ELF-1 (cell line): ENCODE measurements around the gene MAN1A1.

Source experiments
- DNase-seq: peaks from one replicate; pipeline ENCODE4 v3.0.0-alpha.2; 2016; ENCODE audit warnings: low read depth, low spot score

The MAN1A1 gene

DNA sequence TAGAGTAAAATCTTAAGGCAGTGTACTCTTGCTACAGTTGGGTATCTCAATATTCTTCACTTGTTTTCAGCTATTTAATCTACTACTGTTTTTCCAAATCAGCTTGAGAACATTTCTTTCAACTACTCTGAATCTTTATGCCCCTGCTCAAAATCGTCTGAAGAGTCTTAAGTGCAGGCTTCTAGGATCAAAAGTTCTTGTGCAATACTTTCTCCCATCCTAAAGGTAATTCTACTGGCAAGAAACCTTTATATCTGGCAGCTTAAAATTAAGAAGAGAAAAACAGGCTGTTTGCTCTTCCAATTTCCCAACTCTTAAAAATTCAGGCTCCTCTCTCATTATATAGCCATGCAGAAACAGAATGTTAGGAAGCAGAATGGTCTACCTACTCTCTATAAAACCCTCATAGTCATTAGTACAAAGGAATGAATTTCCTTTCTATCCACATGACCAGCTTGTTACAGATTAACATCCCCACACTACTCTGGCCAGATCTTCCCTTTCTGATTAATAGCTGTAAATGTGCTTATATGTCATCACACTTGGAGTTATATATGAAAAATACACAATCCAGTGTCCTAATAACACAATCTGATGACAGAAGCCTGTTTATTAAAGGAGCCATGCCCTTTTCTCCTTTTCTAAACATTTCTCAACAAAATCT lies 148.9 kb downstream of the MAN1A1 start:
- no peak for DNase-seq

DNA sequence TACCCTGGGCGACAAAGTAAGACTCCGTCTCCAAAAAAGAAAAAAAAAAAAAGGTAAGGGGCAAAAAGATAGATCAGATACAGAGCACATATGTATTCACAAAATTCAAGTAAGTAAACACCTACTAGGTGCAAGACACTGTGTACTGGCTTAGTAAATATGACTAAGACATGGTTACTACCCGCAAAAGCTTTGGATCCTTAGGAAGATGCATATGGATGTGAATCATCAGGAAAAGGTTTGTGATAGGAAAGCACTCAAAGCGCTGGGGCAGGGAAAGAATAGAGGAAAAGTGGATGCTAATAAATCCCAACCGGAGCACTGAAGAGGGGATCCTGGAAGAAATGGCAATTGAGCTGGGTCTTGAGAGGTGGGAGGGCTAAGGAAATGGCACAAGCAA lies 152.3 kb downstream of the MAN1A1 start:
- DNase-seq, result no peak

DNA sequence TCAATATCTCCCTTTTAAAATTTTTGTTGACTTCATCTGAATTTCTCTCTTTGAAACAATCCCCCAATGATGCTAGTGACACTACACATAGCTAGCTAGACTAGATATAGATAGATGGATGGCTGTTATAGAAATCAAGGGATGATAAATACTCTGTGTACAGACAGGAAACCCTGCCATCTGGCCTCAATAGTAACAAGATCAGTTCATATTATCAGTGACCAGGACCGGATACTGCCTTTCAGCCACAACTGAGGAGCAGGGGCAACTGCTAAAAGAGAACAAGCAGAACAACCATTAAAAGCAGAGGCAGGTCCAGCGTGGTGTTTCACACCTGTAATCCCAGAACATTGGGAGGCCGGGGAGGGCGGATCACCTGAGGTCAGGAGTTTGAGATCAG lies 152.8 kb downstream of the MAN1A1 start:
- DNase-seq, result no peak

DNA sequence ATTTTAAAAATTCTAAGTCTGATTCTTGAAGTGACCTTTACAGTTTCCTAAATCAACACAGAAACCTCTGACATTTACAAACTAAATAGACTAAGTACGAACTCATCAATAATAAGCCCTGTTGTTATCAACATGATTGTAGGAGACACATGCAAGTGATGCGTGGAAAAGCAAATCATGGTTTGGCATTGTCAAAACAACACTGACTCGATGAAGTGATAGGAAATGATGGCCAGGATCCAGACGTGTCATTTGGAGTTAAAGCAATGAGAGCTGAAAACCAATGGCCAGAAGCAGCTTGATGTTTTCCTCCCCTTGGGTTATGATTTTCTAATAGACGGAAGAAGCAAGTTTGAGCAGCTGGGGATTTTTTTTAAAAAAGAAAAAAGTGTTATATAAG lies 153.7 kb downstream of the MAN1A1 start:
- no peak for DNase-seq

DNA sequence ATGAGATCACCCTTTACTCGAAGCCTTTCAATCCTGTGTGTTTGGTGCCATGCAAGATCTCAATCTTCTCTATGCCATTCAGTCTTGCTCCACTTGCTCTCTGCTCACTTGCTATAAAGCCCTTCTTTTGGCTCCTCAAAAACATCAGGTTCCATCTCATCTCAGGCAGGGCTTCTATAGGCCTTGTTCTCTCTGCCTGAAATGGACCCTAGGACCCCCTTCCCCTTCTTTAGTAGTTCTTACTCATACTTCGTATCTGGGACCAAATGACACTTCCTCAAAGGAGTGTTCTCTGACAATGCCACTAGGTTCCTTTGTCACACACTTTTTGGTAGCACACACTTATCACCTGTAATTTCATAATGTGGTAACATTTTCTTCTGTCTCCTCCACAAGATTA lies 154.4 kb downstream of the MAN1A1 start:
- DNase-seq, result no peak

DNA sequence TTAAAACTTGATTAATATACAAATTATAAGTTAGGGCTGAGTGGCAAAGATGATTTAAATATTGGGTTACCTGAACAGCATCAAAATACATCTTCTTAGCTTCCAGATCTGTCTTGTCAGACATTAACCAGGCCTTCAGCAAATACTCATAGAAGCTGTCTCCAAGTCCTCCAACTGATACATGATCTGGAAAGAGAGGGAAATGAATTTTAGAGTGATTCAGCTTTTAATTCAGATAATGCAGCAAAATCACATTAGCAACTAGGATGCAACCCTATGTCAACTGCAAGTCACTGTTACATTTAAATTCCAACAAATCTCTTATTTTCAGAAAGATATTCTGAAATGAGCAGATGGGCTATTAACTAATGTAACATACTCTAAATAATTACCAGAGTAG lies 155.9 kb downstream of the MAN1A1 start:
- no peak for DNase-seq

DNA sequence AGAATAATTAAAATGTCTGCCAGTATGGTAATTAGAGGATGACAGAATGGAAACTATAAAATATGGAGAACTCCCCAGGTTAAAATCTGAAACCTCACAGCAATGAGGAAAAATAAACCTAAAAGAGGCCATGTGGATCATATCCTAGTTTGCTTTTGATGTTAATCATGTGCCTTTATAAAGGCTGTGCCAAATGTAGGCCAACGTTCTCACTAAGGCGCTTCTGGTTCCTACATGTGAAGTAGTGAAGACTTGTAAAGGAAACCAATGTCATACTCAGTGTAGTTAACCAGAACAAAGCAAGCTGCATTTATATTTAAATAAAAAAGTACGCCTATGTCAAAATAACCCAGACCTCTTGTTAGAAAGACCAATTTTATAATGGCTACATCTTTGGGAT lies 157.4 kb downstream of the MAN1A1 start:
- no peak for DNase-seq

DNA sequence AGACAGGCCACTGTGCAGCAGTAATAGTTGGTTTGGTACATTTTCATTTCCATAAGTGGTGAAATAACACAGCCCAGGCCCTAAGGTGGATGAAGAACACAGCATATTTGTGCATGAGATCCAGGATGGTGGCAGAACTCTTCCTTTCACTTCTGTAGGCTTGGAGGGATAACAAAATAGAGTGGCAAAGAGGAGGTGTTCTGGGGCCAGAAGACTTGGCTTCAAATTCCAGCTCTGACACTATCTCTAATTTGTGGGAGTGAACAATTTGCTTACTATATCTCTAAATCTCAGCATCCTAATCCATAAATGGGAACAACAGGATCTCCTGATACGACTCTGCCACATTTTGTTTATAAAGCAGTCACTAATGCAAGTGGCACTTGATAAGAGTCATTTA lies 159.4 kb downstream of the MAN1A1 start:
- DNase-seq, result no peak

DNA sequence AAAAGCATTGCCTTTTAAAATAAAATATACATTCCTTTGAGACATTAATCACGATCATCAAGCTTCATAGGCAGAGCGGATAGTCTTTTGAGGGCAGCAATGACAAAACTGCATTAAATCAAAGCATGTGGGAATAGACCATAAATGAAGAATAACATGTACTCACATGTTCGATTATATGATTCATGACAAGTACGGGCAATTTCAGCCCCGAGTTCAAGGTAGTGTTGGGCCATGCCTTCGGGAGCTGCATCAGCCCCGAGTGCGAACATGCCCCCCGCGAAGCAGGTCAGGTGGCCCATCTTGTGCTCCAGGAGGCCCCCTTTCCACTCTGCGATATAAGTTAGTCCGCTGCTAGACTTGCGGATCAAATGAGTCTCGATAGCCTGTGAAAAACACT lies 160.1 kb downstream of the MAN1A1 start:
- DNase-seq, result no peak

DNA sequence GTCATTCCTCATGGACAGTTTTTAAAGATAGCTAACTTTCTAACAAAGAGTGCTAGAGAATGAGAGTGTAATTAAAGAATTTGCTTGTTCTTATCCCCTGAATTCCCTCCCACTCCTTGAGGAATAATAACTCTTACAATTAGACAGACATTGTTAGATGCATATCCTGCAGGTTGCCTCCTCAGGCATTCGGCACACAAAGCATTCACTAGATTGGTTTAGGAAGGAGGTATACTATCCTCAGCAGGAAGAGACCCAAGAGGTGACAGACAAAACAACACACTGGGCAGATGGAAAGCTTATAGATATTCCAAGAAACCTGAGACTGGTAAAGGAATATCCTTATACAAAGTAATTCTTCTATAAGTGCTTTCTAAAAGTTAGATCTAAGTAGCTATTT lies 162.0 kb downstream of the MAN1A1 start:
- no peak for DNase-seq

DNA sequence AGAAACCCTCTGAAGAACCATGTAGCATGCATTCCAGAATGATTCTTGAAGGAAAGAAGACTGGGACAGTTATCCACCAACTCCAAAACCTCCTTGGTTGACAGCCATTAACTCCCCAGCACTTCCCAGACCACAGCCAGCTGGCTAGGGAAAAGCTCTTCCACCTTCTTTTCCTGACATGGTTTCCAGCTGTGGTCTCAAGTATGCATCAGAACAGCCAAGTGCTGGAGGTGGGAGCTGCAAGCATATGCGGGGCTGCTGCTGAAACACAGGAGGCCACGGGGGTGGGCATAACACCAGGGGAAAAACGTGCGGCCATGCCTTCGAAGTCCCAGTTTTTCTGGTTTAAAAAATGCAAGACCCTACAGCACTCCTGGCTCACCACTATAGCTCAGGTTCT lies 163.1 kb downstream of the MAN1A1 start:
- DNase-seq, result peak; percentile 4

DNA sequence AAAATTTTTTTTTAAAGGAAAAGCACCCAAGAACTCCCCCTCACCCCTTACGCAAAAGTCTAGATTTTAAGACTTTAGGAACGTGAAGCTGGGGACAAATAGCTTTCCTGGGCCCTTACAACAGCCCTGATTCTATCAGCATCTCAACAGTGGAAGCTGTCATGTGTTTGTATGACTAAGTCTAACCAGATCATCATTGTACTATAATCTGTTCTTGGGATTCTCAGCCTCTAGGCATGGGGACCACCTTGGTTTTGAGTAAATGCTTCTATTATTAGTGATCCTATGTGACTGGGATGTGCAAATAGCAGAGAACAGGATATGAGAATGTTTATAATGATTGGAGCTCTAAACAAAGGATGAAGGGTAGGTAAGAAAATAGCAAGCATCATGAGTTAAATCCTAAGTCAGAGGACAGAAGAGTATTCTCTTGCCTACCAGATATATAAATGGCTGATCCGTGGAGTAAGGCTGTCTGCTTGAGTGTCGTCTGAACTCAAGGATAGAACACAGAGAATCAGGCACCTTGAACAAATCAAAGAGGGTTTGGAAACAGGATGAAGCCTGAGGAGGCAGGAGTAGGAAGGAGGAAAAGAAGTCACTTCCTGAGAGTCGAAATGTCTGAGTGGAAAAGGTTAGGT lies 165.4 kb downstream of the MAN1A1 start:
- no peak for DNase-seq

DNA sequence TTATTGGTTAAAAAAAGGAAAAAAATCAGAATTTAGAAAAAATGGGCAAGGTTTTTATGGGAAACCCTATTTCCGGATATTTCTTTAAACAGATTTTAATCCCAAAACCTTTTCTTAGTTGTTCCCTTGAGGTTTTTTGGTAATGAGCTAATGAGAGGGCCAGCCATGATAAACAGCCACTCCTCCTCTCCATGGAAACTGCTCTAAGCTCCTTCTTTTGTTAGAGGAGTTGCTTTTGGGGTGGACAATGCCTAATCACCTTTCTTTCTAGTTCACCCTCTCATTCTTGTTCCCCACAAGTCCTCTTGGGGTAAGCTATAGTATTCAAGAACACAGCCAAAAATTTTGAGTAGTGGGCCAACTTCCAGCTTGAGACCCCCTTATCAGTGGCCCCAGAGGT lies 166.1 kb downstream of the MAN1A1 start:
- DNase-seq, result no peak

DNA sequence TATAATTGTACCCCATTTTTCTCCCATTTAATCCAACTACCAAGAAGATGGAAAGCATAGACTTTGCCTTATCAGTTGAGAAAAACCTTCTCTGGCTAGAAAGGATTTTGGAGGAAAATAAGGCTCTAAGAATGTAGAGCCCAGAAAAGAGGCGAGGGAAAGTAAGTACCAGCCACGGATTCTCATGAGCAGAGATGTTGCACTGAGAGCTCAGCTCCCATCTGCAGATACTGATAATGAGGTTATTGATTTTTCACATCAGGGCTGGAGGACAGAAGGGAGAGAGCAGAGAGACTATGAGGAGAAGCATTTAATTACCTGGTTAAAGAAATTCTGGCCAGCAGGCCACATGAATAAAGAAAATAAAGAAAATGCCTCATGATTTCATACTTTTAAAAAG lies 166.7 kb downstream of the MAN1A1 start:
- no peak for DNase-seq

DNA sequence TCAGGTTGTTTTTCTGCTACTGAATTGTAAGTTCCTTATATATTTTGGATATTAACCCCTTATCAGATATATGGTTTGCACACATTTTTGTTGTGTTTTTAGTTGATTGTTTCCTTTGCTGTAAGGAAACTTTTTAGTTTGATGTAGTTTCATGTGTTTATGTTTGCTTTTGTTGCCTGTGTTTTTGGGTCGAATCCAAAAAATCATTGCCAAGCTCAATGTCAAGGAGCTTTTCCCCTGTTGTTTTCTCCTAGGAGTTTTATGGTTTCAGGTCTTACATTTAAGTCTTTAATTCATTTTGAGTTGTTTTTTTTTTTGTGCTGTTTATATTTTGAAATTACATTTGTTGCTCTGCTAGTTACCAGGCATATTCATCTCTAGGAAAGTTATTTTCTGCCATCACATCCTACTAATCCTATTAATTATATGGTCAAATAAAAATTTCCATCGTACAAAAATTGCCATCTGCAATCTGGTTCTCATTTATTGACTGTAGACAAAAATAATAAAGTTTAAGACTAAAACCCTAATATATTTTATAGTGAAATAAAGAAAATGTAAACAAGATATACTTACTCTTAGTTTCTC lies 167.3 kb downstream of the MAN1A1 start:
- no peak for DNase-seq

DNA sequence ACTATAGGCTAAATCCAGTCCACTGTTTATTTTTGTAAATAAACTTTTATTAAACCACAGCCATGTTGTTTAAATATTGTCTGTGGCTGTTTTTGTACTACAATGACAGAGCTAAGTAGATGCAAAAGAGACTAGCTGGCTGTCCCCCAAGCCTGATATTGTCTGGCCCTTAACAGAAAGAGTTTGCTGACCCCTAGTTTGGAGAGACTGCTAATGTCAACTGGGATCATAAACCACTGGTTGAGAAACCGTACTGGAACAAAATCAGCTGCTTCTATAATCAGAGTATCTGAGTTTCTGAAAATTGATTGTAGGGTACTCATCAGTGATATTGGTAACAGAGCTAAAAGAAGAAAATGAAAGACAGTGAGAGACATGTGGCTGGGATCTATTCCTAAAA lies 168.5 kb downstream of the MAN1A1 start:
- no peak for DNase-seq

DNA sequence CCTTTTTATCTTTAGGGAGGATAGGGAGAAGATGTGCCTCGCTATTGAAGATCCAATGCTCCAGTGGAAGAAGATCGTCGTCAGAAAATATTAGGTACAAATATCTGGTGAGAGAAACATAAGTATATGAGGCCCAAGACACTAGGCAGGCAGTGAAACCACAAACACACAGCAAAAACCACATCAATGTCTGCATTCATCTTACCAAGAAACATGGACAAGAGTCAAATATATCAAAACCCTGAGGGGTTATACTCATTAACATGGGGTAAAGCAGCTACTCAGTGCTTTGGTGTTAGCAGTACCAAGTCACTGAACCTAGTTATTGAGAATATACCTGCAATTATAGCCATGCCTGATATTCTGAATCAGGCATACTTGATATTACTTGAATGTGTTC lies 169.7 kb downstream of the MAN1A1 start:
- DNase-seq, result no peak

DNA sequence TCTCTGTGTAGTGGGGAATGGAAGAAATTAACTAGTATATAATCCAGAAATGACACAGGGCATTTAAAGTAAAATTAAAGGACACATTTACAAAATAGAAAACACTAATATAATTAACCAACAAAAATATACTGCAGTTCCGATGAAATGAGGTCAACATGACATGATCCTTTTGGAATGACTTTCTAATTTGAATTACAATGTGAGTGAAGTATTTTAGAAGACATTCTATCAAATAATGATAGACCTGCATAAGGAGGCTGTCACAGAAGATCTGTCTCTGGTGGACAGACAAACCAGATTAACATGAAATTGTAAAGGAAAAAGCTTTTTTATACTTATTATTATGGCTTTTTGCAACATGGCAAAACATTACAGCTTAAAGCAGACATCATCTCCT lies 170.5 kb downstream of the MAN1A1 start:
- no peak for DNase-seq

DNA sequence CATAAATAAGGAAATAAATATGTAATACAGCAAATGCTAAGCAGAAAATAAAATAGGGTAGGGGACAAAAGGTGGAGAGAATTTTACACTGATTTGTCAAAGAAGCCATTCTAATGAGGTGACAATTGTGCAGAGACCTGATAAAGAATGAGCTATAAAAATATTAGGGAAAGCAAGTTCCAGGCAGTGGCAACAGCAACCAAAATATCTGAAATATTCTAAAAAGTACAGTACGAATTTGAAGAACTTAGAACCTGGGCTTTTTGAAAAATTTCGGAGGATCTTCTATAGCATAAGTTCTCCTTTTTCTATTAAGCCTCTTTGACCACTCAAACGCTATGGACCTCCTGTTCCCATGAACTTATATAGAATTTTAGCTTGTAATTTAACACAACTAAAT lies 173.1 kb downstream of the MAN1A1 start:
- DNase-seq, result no peak

DNA sequence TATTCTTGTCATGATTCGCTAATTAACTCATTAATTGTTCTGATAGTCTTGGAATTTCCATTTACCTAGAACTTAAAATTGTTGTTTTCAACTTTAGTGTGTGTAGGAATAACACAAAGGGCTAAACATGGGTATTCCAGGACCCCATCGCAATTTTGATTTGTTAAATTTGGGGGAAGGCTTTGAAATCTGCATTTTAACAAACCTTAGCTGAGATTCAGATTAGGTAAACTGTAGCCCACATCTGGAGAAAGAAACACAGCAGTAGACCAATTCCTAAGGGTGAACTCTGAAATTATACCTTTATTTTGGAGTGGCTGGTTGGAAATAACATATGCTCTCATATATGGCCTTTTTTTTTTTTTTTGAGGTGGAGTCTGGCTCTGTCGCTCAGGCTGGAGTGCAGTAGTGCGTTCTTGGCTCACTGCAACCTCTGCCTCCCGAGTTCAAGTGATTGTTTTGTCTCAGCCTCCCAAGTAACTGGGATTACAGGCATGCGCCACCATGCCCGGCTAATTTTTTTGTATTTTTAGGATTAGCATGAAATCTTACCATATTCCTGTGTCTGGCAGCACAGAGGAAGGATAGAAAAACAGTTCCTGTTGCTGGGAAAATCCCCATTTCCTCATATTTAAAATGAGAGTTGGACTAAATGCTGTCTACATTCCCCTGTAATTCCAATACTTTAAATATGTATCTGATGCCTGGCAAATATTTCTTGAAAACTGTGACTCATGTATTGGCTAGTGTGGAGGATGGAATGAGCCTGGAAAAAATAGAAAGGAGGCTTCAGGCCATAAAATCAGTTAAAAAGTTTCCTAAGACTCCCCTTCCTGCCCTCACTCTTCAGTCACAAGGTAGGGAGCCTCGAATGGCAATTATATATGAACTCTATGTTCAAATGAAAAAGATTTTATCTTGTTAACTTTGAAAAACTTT lies 174.4 kb downstream of the MAN1A1 start:
- no peak for DNase-seq

DNA sequence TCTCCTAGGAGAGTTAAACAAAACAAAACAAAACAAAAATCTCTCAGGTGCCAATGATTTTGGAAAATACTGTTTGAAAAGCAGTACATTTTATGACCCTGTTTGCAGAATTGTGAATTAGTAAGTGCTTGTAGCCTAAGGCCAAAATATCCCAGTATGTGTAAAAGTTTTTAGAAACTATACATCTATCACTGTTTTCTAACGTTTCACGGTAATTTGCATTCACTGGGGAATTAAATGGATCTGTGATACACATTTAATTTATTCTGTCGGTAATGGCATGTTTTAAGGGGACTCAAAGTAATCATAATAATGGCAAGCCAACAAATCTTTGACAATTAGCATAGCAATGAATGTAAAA lies 175.5 kb downstream of the MAN1A1 start:
- DNase-seq, result no peak
